Uterus (tissue), 2 donors: ENCODE results near the gene DCP1A.

Source experiments
- POLR2A ChIP-seq, 2 donors: fragments of 450-650 bp; IDR thresholded peaks; one replicate each; pipeline ENCODE4 v1.6.1; 2016; ENCODE audit warnings: antibody characterized with exemption in 2 of 2, mild to moderate bottlenecking in 1 of 2, moderate library complexity in 1 of 2
- TF ChIP-seq, protein P1 (sequence below), 4 experiments: fragments of 200-600 bp in 2 of 4; fragments of 450-650 bp in 2 of 4; sonication (generic) in 2 of 4; IDR thresholded peaks; one replicate each; pipeline ENCODE4 v1.5.1; 2016 to 2019; ENCODE audit warnings: antibody characterized with exemption in 4 of 4, mild to moderate bottlenecking in 2 of 4, moderate library complexity in 1 of 4

DNA sequence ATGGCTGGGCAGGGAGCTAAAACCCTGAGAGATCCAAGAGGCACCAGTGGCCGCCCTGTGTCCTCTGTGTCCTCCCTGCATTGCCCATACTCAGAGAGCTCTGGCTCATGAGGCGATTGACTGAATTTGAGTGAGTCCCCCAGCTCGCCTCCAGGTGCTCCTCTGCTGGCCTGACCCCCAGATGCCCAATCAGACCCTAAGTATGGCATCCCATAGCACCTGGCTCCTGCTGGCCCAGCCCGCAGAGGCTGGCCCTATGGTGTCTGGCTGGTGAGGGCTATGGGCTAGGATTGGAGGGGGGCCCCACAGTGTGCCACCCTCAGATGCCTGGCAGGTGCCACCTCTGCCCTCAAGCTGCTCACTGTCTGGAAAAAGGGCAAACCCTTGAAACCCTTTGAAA is 89.9 kb downstream of the DCP1A start:
- TF ChIP-seq, protein P1, sequence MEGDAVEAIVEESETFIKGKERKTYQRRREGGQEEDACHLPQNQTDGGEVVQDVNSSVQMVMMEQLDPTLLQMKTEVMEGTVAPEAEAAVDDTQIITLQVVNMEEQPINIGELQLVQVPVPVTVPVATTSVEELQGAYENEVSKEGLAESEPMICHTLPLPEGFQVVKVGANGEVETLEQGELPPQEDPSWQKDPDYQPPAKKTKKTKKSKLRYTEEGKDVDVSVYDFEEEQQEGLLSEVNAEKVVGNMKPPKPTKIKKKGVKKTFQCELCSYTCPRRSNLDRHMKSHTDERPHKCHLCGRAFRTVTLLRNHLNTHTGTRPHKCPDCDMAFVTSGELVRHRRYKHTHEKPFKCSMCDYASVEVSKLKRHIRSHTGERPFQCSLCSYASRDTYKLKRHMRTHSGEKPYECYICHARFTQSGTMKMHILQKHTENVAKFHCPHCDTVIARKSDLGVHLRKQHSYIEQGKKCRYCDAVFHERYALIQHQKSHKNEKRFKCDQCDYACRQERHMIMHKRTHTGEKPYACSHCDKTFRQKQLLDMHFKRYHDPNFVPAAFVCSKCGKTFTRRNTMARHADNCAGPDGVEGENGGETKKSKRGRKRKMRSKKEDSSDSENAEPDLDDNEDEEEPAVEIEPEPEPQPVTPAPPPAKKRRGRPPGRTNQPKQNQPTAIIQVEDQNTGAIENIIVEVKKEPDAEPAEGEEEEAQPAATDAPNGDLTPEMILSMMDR (IDR thresholded peaks at IDR 0.05): no peak
- TF ChIP-seq POLR2A (IDR thresholded peaks at IDR 0.05): no peak
